Putamen (tissue), 1 donor: ENCODE measurements around the gene CERCAM.
"Not testable (repeated sequence)": the region's sequence is repeated elsewhere in the genome, so short reads cannot be mapped to it uniquely, and the experiment has no call there.

Experiments
- DNase-seq: peaks from one replicate; pipeline ENCODE4 v3.0.0-alpha.2; 2016; ENCODE audit warnings: low spot score

Gene CERCAM

GRCh38 chr9:128393145-128393775, 27.4 kb upstream of the CERCAM start:
- DNase-seq, result peak; percentile 95

DNA sequence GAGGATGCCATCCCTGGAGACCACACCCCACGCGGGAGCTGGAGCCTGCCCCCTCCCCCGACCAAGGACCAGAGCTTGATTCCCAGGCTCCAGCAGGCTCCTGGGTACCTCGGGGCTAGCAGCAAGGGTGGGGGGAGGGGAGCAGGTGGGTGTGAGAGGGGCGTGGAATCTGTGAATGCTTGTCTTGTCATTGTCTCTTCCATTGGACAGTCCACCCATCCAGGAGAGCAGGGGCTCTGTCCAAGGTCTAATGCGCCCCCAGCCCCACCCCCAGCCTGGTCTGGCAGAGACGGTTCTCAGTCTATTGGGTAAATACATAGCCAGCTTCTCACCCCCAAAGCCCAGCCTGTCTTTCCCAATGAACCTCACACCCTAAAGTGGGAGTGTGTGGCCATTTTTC, 26.7 kb upstream of the CERCAM start:
- DNase-seq, result no peak

GRCh38 chr9:128394379-128395168, 26.1 kb upstream of the CERCAM start:
- DNase-seq, result peak; percentile 75

GRCh38 chr9:128396970-128397613, 23.6 kb upstream of the CERCAM start:
- DNase-seq, result no peak

GRCh38 chr9:128397831-128398230, 22.8 kb upstream of the CERCAM start:
- DNase-seq, result no peak

GRCh38 chr9:128399861-128400260, 20.8 kb upstream of the CERCAM start:
- no peak for DNase-seq

- no peak for DNase-seq
These were observed 16.1 kb upstream of the CERCAM start for GRCh38 chr9:128404560-128404959.

- no peak for DNase-seq
These were observed 15.4 kb upstream of the CERCAM start for GRCh38 chr9:128405077-128405779.

GRCh38 chr9:128405780-128406171, 14.9 kb upstream of the CERCAM start:
- no peak for DNase-seq

GRCh38 chr9:128406848-128407391, 13.7 kb upstream of the CERCAM start:
- no peak for DNase-seq

DNA sequence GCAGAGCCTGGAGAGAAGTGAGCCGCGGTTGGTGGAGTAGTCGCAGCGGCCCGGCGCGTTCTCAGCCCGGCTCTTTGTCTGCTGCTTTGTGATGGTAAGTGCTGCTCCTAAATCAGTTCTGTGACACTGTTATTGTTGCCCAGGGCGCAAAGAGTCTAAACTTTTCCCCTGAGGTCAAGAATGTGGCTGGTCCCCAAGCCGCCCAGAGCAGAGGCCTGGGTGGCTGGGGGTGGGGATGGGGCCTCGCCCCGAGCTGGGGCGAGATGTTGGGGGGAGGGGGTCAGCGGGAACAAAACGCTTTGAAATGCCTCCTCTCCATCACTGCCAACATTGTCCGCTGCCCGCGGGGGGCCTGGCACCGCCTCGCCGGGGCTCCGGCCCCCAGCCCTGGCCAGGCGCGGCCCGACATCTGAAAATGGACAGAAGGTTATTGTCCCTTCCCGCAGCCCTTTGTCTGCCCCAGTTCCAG, 11.7 kb upstream of the CERCAM start:
- DNase-seq, result peak; percentile 94

- no peak for DNase-seq
These were observed 11.2 kb upstream of the CERCAM start for GRCh38 chr9:128409450-128409849.

- no peak for DNase-seq
These were observed 10.7 kb upstream of the CERCAM start for GRCh38 chr9:128409978-128410377.

GRCh38 chr9:128411364-128412119, 9.1 kb upstream of the CERCAM start:
- no peak for DNase-seq

DNA sequence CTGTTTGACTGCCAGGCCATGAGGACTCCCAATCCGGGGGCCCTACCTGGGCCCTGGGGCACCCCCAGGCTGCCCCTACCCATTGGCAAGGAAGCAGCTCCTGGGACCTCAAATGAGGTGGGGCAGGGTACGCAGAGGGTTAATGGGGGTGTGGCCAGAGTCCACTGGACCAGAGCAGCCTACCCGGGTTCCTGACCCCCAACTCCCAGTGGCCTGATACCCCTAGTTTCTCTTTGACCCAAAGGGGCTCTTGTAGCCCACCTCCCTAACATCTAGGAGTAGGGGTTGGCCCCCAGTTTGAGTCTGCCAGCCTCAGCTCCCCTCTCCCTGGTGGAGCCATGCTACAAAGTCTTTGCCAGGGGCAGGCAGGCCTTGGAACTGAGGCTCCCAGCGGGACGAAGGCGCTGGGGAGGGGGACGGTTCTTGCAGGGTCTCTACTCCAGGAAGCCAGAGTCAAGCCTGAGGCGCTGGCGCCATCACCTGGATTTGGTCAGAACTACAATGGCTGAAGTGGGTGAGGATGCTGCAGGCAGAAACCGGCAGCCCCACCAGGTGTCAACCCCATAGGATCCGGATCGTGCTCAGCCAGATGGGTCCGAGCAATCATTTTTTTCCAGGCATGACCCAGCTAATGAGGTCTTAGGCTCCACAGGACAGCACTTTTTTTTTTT, 8.4 kb upstream of the CERCAM start:
- peak; percentile 91 for DNase-seq

- not testable (repeated sequence) for DNase-seq
These were observed 6.9 kb upstream of the CERCAM start for GRCh38 chr9:128413728-128414127.

GRCh38 chr9:128414461-128414860, 6.2 kb upstream of the CERCAM start:
- DNase-seq, result no peak

DNA sequence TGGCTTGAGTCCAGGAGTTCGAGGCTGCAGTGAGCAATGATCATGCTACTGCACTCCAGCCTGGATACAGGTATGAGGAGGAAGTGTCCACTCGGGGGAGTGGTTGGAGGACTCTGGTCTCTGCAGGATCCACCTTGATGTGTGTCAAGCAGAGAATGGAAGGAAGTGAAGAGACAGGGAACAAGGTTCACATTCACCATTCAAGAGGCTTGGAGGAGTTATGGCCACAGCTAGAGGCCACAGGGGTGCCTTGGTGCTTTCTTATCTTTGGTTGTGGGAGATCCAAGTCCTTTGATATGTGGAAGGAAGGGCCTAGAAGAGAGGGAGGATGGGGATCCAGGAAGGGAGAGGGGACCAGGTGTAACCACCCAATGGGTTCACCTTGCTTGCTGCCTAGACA, 5.4 kb upstream of the CERCAM start:
- DNase-seq, result no peak

- DNase-seq, result no peak
These were observed 4.6 kb upstream of the CERCAM start for GRCh38 chr9:128416014-128416413.

GRCh38 chr9:128416432-128417019, 4.1 kb upstream of the CERCAM start:
- DNase-seq, result no peak
